PC-3 (cell line): Measurements from ENCODE around the gene SMPDL3A. TPM values are rescaled to one million over a fixed set of nuclear protein-coding genes. Genes with fewer than 3 reads are reported as not detected.

ENCODE experiments used
- ATAC-seq: fragments of 200-7000 bp; cut with Tn5 transposase; 2 replicates; pipeline ENCODE4 v1.9.1; 2020; ENCODE audit warnings: mild to moderate bottlenecking, moderate library complexity
- BruUV-seq: library from RNA; stranded (reverse); fragments of 400-500 nt; replicated peaks from 2 replicates; lab custom pipeline; 2021; lab: Mats Ljungman, UMichigan
- CTCF ChIA-PET: fragments of 300-600 bp; sonication (Branson Sonifier 250); formaldehyde crosslinking; loops from one replicate; lab custom pipeline; 2022; ENCODE audit warnings: antibody characterized with exemption; lab: Charles Lee
- POLR2A ChIA-PET: fragments of 300-600 bp; sonication (Branson Sonifier 250); formaldehyde crosslinking; loops from one replicate; lab custom pipeline; 2022; ENCODE audit warnings: antibody characterized with exemption; ENCODE audit not compliant: unreplicated experiment; lab: Charles Lee
- DNase-seq: peaks from one replicate; pipeline ENCODE4 v3.0.0-alpha.2; 2015
- H2AFZ ChIP-seq: fragments of 300-600 bp; sonication (generic); 2 replicates; pipeline ENCODE4 v1.6.0; 2016; ENCODE audit warnings: antibody characterized with exemption, low read length
- H3F3A ChIP-seq: fragments of 300-600 bp; sonication (generic); one replicate; pipeline ENCODE4 v1.6.0; 2017; ENCODE audit warnings: antibody characterized with exemption, low read length, control low read depth, mild to moderate bottlenecking; ENCODE audit not compliant: unreplicated experiment
- H3K27ac ChIP-seq: fragments of 300-600 bp; sonication (generic); 2 replicates; pipeline ENCODE4 v1.5.1; 2016; ENCODE audit warnings: mild to moderate bottlenecking, low read length
- H3K27me3 ChIP-seq: fragments of 300-600 bp; sonication (generic); 2 replicates; pipeline ENCODE4 v1.6.1; 2016; ENCODE audit warnings: low read length, mixed read lengths
- H3K36me3 ChIP-seq: fragments of 300-600 bp; sonication (generic); 2 replicates; pipeline ENCODE4 v1.6.1; 2016; ENCODE audit warnings: low read depth, mixed run types, low read length, mixed read lengths
- H3K4me1 ChIP-seq: fragments of 300-600 bp; sonication (generic); 2 replicates; pipeline ENCODE4 v1.5.1; 2016; ENCODE audit warnings: low read length; ENCODE audit not compliant: insufficient read depth
- H3K4me2 ChIP-seq: fragments of 300-600 bp; sonication (generic); 2 replicates; pipeline ENCODE4 v1.6.0; 2016; ENCODE audit warnings: low read length
- H3K4me3 ChIP-seq: fragments of 300-600 bp; sonication (generic); 2 replicates; pipeline ENCODE4 v1.5.1; 2016; ENCODE audit warnings: mild to moderate bottlenecking, low read length, mixed read lengths
- H3K79me2 ChIP-seq: fragments of 300-600 bp; sonication (generic); 2 replicates; pipeline ENCODE4 v1.6.1; 2017; ENCODE audit warnings: low read length, mixed read lengths
- H3K9ac ChIP-seq: fragments of 300-600 bp; sonication (generic); 2 replicates; pipeline ENCODE4 v1.6.0; 2016; ENCODE audit warnings: mild to moderate bottlenecking, low read length
- H3K9me2 ChIP-seq: fragments of 300-600 bp; sonication (generic); replicated peaks from 2 replicates; pipeline ENCODE4 v1.6.1; 2016; ENCODE audit warnings: mixed run types, low read length, mixed read lengths
- H3K9me3 ChIP-seq: fragments of 300-600 bp; sonication (generic); 2 replicates; pipeline ENCODE4 v1.6.1; 2016; ENCODE audit warnings: low read length, mixed read lengths
- H4K20me1 ChIP-seq: fragments of 300-600 bp; sonication (generic); 2 replicates; pipeline ENCODE4 v1.6.1; 2016; ENCODE audit warnings: low read length, mixed read lengths
- EZH2 ChIP-seq: fragments of 300-600 bp; sonication (generic); IDR thresholded peaks from one replicate; pipeline ENCODE4 v1.6.1; 2017; ENCODE audit warnings: antibody characterized with exemption, mild to moderate bottlenecking, low read length; ENCODE audit not compliant: unreplicated experiment
- EZH2phosphoT487 ChIP-seq: fragments of 300-600 bp; sonication (generic); IDR thresholded peaks from 2 replicates; pipeline ENCODE4 v1.6.1; 2018; ENCODE audit warnings: mild to moderate bottlenecking, antibody characterized with exemption, low read length, borderline replicate concordance
- intact Hi-C: fragments of 100-400 bp; cut with micrococcal nuclease; formaldehyde crosslinking; loops from 2 replicates; pipeline ENCODE4 v1.9.0; 2023
- total RNA-seq: library from RNA; depleted of rRNA; stranded (reverse); fragments of >200 nt; gene quantifications from 2 replicates; pipeline ENCODE4 v1.2.3, GENCODE V29; 2014
- TF ChIP-seq, protein P1 (sequence below): fragments of 300-600 bp; sonication (generic); conservative IDR thresholded peaks from 2 replicates; pipeline ENCODE4 v1.5.1; 2017; ENCODE audit warnings: antibody characterized with exemption, low read depth, mild to moderate bottlenecking, low read length

SMPDL3A gene
- total RNA-seq, 1 experiment from 2014 or later = 4.6 TPM

- H3F3A ChIP-seq = no peaks in the 10 kb centered on the region
- no peaks in the 10 kb centered on the region for H3K27me3 ChIP-seq
- DNase-seq (no peak), ATAC-seq (no peak)
- no peaks in the 10 kb centered on the region for H3K36me3 ChIP-seq
- no TSS peak for BruUV-seq
- H3K27ac ChIP-seq = no peak overlapping the region
- H3K79me2 ChIP-seq = no peaks in the 10 kb centered on the region
- intact Hi-C loops = no loop called here
- no peaks in the 10 kb centered on the region for H3K4me1 ChIP-seq
- H3K9me3 ChIP-seq = no peaks in the 10 kb centered on the region
- H2AFZ ChIP-seq = no peak overlapping the region
- TF ChIP-seq EZH2phosphoT487 (no peak), EZH2 (no peak)
- TF ChIP-seq, protein P1, sequence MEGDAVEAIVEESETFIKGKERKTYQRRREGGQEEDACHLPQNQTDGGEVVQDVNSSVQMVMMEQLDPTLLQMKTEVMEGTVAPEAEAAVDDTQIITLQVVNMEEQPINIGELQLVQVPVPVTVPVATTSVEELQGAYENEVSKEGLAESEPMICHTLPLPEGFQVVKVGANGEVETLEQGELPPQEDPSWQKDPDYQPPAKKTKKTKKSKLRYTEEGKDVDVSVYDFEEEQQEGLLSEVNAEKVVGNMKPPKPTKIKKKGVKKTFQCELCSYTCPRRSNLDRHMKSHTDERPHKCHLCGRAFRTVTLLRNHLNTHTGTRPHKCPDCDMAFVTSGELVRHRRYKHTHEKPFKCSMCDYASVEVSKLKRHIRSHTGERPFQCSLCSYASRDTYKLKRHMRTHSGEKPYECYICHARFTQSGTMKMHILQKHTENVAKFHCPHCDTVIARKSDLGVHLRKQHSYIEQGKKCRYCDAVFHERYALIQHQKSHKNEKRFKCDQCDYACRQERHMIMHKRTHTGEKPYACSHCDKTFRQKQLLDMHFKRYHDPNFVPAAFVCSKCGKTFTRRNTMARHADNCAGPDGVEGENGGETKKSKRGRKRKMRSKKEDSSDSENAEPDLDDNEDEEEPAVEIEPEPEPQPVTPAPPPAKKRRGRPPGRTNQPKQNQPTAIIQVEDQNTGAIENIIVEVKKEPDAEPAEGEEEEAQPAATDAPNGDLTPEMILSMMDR = no peak
- H3K9me2 ChIP-seq = no peaks in the 10 kb centered on the region
- H3K4me2 ChIP-seq = no peak overlapping the region
- H3K9ac ChIP-seq = no peak overlapping the region
- no peak overlapping the region for H3K4me3 ChIP-seq
- H4K20me1 ChIP-seq = no peaks in the 10 kb centered on the region
- ChIA-PET CTCF (no interaction called here), POLR2A (no interaction called here)
Measured at GRCh38 chr6:122766256-122766655, 22.8 kb upstream of the SMPDL3A start.

DNA sequence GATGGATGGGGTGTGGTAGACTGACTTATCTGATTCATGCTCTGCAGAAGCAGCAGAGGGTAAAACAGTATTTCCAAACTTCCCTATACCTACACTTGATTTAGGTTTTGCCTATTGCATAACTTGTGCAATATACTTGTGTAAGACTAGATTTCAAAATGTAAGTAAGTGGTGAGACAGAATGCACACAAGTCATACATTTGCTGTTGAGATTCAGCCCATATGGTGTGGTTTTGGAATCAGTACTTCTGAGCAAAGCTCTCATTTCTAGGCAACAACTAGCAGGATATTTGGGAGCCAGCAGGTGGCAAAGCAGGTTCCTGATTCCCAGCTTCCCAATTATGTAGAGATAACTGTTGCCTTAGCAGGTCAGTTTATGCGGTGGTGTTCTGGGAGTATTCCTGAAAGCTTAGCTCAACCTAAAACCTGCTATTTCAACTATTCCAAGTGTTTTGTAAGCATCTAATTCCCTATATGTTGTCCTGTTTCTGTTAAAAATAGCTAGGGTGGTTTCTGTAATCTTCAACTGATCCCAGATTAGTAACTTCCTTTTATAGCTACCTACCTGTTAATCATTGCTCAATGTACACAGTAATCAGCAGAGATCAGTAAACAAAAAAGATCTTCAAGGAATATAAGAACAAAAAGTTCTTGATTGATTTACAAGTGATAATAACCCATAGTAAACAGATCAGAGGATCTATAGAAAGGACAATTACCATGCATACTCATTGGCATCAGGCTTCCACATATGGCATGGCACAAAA lies 18.0 kb upstream of the SMPDL3A start:
- Histone ChIP-seq H3K4me2 (no peak overlapping the region), H3K4me3 (no peak overlapping the region), H3K4me1 (no peaks in the 10 kb centered on the region), H3K27ac (no peak overlapping the region), H3K9me2 (no peaks in the 10 kb centered on the region), H3K79me2 (no peaks in the 10 kb centered on the region), H3K27me3 (no peaks in the 10 kb centered on the region), H3K36me3 (no peaks in the 10 kb centered on the region), H4K20me1 (no peaks in the 10 kb centered on the region), H3K9ac (no peak overlapping the region), H3K9me3 (no peaks in the 10 kb centered on the region), H2AFZ (no peak overlapping the region), H3F3A (no peaks in the 10 kb centered on the region)
- intact Hi-C loops = loop anchor here (1.0 kb wide), 1 partner anchor 67 kb away; no protein-coding TSS in a partner anchor
- ChIA-PET POLR2A (no interaction called here), CTCF (interaction anchor here (1.2 kb wide), 2 partner anchors 67 to 69 kb away, joined by 6 to 10 read pairs; no protein-coding TSS in a partner anchor)
- BruUV-seq = no TSS peak
- ATAC-seq (peak; percentile 78), DNase-seq (peak; percentile 40)
- no peak for TF ChIP-seq EZH2
- TF ChIP-seq, protein P1 = peak; percentile 57
